OCI-LY3 (cell line): ENCODE results near the gene FRG1.

Source experiments
- EZH2phosphoT487 ChIP-seq: fragments of 200-600 bp; shearing (Covaris generic); IDR thresholded peaks from 2 replicates; pipeline ENCODE4 v1.6.1; 2018; ENCODE audit warnings: antibody characterized with exemption, mixed run types, low read depth
- TF ChIP-seq, protein P1 (sequence below): fragments of 200-600, 300-600 bp; sonication (generic); IDR thresholded peaks from 2 replicates; pipeline ENCODE4 v1.5.1; 2014; ENCODE audit warnings: antibody characterized with exemption, low read length, low read depth

DNA sequence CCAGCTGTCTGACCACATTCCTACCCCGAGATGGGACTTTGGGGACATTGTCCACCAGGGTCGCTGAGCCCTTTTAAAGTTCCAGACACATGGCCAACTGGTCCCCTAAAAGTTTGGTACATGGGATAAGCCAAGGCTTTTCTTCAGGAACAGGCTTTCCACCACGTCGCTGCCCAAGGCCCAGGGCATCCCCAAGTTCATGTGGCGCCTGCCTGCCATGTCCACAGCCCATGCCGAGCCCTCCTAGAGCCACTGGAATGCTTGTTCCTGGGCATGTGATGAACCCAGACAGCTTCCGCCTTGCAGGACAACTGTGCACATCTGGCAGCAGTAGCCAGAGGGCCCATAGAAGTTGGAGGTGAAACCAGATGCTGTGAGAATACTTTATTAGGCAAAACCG lies 41.3 kb downstream of the FRG1 start:
- TF ChIP-seq, protein P1, sequence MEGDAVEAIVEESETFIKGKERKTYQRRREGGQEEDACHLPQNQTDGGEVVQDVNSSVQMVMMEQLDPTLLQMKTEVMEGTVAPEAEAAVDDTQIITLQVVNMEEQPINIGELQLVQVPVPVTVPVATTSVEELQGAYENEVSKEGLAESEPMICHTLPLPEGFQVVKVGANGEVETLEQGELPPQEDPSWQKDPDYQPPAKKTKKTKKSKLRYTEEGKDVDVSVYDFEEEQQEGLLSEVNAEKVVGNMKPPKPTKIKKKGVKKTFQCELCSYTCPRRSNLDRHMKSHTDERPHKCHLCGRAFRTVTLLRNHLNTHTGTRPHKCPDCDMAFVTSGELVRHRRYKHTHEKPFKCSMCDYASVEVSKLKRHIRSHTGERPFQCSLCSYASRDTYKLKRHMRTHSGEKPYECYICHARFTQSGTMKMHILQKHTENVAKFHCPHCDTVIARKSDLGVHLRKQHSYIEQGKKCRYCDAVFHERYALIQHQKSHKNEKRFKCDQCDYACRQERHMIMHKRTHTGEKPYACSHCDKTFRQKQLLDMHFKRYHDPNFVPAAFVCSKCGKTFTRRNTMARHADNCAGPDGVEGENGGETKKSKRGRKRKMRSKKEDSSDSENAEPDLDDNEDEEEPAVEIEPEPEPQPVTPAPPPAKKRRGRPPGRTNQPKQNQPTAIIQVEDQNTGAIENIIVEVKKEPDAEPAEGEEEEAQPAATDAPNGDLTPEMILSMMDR = no peak
- TF ChIP-seq EZH2phosphoT487 = no peak
